ENCODE measurements around the gene CIZ1.
"Not testable (repeated sequence)": the region's sequence is repeated elsewhere in the genome, so short reads cannot be mapped to it uniquely, and the experiment has no call there.

CIZ1 gene

DNA sequence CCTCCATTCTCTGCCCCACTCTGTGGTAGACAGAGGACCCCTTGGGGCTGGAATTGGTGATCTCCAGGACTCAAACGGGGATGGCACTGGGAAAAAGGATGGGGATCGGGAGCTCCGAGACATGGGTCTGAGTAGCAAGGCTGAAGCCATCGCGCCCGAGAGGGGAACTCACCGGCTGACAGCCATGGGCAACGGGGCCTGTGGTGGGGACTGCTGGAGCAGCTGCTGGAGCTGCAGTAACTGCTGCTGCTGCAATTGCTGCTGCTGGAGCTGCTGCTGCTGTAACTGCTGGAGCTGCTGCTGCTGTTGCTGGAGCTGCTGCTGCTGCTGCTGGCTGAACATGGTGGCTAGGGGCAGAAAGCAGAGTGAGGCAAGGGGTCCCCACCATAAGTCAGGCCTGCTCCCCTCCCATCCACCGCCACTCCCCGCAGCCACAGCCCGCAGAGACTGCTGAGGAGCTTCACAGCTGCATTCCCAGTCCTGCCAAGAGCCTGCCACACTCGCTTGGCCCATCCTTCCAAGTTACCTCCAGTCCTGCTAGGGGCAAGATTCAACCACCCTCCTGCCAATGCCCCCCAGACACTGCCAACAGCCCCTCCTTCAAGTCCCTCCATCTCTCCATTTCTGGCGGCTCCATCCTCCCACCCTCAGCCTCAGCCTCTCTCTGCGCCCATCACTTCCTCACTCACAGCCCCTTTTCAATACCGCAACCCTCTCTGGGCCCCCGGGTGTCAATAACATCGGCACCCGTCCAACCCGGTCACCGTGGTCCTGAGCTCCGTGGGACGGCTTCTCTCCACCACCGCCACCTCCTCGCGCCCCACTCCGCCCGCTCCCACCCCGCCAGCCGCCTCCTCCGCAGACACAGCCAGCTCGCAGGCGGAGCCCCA is 611 bp downstream of the CIZ1 start:
- DNase-seq = no peak

DNA sequence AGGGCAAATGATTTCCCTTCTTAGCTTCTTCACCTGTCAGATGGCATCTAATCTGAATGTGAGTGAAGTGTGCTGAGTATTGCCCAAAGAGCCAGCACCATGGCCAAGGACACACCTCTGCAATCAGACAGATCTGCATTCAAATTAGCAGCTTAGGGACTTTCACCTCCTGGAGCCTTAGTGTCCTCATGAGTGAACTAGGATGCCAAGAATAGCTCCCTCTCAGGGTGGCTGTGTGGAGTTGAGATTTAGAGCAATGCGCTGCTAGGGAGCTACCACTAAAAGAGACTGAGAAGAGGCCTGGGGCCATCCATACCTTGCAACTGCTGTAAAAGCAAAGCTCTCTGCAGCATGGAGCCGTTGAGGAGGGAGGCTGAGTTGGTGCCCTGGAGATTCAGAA is 1.4 kb downstream of the CIZ1 start:
- DNase-seq = no peak

DNA sequence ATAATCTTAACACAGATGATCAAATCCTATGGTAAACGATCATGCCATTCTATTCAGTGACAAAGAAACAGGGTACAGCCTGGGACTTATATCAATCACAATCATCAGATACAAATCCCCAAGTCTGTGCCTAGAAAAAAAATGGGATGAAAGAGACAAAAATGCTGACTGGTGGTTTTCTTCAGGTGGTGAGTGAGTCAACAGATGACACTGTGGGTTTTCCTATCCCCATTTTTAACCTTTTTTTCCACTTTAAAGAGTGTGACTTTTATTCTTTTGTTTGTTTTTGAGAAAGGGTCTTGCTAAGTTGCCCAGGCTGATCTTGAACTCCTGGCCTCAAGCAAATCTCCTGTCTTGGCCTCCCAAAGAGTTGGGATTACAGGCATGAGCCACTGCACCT is 3.2 kb downstream of the CIZ1 start:
- DNase-seq = no peak

DNA sequence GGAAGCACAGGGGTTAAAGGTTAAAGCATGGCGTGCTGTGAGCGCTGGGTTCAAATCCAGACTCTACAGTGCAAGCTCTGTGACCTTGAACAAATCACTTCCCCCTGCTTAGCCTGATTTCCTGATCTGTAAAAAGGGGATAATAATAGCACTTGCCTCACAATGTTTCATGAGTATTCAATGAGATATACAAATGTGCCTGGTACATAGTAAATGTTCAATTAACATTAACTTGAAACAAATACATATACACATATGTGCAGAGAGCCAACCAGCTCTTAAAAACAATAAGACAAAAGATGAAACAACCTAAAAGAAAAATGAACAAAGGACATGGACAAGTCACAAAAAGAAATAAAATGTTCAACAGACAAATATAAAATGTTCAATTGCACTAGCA is 4.0 kb downstream of the CIZ1 start:
- DNase-seq = no peak

DNA sequence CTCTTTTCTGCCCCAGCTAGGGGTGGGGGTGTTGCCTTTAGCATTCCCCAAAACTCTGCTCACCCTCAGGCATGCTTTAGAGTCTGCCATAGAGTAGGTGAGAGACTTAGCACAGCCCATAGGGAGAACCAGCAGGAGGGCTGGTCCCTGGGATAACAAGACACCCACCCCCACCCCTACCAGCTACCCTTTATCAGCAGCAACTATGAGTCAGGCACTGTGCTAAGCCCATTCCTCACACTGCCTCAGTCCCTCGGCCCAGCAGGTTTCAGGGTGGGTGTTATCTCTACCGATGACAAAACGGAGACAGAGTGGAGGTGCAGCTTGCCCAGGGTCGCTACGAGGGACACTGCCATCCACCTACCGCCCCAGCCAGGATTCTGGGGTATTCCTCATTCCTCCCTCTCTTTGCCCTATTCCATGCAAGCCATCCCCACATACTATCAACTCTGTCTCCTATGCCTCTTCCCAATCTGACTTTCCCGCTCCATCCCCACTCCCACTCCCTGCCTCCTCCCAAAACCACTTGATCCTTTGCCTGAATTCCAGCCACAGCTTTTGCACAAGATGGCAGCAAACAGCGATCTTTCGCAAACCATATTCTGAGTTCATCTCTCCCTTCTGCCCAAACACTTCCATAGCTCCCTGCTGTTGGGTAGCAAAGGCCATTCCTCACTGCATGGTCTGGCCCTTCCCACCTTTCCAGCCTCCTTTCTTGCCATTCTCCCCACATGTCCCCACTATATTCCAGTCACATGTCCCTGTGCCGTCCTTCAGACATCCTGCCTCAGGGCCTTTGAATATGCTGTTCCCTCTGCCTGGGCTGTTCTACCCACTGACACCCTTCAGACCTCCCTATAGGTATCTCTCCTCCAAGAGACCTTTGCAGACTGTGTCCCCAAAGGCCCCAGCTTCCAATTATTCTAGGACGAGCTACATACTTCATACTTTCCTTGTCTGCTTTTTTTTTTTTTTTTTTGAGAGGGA is 5.1 kb downstream of the CIZ1 start:
- DNase-seq = no peak

DNA sequence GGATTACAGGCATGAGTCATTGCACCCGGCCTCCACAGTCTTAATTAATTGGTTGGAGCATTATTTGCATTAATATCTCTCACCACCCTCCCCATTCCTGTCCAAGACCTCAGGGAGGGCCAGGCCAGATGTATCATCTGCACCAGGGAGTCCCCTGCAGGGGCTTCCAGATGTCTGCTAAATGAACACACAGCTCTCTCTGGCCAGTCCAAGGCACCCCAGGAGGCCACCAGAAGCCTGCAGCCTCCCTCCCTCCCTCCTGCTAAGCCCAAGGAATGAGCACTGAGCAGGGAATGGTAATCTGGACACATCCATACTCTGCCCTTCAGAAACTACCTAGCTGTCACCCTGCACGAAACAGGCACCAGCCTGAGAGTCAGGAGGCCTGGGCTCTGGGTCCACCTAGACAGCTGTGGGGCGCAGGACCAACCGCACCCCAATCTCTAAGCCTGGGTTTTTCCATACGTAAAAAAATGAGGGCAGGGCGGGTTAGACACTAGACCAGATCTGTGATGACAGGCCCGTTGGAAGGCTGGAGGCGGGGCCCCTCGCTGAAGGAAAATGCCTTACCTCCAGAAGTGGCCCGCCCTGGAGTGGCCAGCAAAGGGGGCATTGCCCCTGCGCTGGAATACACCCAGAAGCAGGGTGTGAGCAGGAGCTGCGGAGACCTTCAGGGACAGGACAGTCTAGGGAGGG is 8.3 kb downstream of the CIZ1 start:
- no peak for DNase-seq

DNA sequence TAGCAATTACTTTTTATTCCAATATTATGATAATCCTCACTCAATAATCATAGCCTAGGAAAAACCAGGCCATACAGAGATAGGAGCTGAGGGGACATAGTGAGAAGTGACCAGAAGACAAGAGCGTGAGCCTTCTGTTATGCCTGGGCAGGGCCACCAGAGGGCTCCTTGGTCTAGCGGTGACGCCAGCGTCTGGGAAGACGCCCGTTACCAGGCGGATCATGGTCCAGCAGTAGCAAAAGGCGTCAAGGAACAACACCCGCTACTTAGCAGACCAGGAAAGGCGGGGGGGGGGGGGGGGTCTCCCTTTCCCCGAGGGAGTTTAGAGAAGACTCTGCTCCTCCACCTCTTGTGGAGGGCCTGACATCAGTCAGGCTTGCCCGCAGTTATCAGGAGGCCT is 9.9 kb downstream of the CIZ1 start:
- not testable (repeated sequence) for DNase-seq

DNA sequence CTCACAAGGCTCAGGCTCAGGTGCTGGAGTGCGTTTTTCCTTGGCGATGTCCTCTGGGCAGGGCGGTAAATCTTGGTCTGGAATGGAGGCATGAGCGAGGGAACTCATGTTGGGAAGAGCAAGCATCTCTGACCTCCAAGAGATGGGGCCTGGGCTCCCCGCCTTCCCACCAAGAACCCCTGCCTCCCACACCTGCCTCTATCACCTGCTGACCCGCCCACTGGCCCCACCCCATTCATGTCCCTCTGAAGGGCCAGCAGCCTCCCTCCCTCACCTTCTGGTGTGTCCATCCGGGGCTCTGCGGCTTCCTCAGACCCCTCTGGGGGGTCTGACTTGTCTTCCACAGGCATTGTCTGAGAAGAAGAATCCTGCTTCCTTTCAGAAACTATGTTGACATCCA is 10.9 kb downstream of the CIZ1 start:
- DNase-seq = no peak

DNA sequence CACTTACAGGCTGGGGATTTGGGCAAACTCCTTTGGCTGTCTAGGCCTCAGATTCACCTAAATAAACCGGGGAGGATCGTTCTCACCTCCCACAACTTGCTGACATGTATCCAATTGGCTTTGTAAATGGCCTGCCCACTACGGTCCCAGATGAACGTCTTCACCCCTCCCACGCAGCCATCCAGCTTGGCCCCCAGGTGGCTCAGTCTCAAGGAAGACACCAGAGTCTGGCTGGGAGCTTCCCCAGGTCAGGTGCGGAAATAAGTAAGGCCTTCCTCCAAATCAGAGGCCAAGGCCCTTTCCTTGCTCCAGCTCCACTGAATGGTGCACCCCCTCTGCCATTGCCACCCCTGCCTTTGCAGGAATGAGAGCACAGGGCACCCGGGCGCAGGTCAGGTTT is 11.4 kb downstream of the CIZ1 start:
- no peak for DNase-seq

DNA sequence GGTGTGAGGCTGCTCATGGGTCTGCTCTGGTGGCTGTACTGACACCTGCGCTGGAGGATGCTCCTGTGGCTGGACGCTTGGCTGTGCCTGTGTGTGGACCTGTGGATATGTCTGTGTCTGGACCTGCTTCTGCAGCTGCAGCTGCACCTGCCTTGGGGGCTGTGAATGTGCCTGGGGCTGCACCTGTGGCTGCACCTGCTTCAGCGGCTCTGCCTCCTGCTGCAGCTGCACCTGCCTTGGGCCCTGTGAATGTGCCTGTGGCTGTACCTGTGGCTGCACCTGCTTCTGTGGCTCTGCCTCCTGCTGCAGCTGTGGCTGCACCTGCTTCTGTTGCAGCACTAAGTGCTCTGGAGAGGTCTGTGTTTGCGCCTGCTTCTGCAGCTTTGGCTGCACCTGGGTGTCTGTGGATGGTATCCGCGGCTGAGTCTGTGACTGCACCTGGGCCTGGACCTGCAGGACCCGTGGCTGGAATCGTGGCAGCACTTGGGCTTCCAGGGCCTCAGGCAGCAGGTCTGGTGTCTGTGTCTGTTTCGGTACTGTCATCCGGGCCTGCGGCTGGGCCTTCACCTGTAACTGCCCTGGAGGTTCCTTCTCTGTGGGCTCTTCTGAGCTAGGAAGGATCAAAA is 12.5 kb downstream of the CIZ1 start:
- DNase-seq = no peak

DNA sequence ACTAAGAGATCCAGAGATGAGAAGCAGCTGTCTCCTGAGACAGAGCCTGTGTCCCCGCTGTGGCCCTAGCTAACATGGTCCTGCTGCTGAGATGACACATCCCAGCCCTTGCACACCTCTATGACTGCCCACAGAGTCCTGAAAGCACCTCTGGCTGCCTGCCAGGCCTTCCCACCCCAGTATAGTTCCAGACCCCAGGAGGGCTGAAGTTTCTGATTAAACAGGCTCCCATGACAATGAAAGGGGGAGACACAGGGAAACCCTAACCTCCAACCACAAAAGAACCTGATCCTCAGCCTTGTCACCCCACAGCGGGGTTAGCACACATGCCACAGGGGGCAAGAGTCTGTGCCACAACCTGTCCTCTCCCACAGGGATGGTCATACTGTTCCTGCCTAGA is 15.6 kb downstream of the CIZ1 start:
- no peak for DNase-seq

DNA sequence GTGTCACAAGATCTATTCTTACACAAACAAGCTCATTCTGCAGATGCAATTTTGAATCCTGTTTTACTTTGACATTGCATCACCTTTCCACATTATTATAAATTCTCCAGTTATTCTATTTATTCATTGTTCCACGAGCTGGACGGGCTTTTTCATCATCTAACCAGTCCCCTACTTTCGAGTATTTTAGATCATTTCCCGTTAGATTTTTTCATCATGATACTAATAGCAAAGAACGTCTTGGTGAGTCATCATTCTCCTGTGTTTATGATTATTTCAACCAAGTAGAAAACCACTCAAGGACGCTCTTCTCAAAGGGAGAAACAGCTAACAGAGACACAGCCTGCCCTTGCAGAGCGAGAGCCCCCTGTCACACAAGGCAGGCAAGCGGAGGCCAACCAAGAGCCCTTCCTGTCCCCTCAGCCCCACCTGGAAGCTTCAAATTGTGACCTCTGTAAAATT is 16.2 kb downstream of the CIZ1 start:
- no peak for DNase-seq

DNA sequence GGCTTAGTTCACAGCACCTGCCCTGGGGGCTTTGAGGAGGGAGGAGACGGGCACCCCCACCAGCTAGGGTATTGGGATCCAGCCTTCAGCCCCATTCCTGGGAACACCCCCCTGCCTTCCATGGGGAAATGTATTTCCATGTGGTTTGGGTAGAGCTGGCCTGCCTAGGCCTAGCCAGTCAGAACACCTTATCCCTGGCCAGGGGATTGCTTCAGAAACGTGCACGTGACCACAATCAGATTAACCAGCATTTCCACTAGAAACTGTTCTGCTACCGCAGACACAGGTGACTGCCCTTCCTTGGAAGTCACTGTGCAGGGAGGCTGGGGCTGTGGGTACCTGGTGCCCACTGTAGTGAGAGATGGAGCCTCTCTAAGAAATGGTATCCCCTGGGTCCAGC is 17.3 kb downstream of the CIZ1 start:
- DNase-seq = no peak

DNA sequence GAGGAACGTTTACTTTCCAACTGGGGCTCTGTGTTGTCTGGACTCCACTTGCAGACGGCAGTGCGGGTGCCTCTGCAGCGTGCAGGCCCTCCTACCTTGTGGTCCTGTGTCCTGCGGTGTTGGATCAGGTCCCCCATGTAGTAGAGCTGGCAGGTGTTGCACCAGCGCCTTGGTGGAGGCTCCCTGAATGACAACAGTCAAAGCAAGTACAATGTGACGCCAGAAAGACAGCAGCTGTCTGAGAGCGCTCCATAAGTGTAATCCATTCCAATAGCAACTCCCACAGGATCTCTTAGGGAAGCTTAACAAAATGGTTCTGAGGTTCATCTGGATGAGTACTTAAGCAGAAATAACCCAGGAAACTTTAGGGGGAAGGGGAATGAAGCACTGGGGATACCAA is 21.4 kb downstream of the CIZ1 start:
- DNase-seq = no peak

DNA sequence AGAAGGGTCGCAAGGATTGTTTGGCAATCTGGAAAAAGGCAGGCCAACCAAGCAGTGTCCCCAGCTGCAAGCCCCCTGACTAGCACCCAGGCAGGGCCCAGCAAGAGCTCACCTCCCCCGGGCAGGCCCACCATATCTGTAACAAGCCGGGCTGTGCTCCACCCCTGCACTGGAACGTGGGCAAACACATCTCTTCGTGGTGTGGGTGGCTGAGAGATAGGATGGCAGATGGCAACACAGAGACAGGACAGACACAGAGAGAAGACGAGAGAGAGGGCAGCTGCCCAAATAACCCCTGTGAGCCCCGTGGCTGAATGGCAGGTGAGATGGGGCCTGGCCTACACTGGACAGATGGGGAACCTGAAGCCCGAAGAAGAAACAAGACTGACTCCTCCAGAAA is 21.9 kb downstream of the CIZ1 start:
- DNase-seq = no peak

DNA sequence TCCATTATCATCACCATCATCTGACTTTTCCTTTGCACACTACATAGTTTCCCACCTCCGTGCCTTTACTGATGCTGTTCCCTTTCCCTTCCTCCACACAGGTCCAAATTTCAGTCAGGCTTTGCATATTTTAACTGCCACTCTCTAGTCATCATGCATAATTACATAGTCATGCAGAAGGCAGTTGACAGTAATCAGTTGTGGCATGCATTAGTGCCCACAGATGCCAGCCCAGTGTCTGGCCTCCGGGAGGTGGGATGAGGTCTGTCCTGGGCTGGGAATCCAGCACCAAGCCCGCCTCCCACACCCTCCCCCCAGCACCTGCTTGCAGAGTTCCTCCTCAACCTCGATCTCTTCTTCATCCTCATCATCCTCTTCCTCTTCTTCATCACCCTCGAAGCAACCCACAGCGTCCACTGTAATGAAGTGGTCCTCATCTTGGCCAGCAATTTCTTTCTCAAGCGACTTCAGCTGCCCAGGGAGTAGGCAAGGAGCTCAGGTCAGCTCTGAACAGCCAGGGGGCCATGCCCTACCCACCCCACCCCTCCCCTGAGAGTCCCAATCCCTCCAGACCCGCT is 22.6 kb downstream of the CIZ1 start:
- no peak for DNase-seq

DNA sequence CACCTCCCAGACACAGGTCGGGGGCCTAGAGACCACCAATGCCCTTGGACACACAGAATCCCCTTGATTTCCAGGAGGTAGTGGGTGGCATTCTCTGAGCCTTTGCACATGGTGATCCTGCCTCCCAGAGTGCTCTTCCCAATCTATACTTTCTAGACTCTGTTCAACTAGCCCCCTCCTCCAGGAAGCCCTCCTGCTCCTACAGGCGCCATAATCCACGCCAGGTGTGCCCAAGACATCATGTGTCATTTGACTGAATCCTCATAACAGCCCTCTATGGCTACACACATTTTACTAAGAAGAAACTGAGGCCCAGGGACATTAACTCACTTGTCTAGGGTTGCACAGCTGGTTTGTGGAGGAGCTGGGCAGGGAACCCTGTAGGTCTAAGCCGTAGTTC is 24.2 kb downstream of the CIZ1 start:
- DNase-seq = no peak

DNA sequence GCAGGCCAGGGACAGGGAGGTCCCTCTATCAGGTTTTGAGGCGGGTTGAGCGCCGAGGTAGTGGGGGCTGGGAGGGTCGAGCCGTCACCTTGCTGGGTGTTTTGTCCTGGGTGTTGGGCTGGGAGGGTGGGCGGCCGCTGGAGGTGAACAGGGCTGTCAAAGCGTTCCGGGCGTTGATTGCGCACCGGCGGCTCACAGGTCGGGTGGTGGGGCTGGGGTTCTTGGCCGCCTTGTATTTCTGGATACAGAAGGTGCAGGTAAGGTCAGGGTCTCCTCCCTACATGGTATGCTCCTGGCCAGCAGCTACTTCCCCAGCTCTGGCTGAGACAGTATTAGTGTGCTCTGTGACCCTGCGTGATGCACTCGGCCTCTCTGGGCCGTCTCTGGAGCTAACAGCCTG is 25.2 kb downstream of the CIZ1 start:
- no peak for DNase-seq

DNA sequence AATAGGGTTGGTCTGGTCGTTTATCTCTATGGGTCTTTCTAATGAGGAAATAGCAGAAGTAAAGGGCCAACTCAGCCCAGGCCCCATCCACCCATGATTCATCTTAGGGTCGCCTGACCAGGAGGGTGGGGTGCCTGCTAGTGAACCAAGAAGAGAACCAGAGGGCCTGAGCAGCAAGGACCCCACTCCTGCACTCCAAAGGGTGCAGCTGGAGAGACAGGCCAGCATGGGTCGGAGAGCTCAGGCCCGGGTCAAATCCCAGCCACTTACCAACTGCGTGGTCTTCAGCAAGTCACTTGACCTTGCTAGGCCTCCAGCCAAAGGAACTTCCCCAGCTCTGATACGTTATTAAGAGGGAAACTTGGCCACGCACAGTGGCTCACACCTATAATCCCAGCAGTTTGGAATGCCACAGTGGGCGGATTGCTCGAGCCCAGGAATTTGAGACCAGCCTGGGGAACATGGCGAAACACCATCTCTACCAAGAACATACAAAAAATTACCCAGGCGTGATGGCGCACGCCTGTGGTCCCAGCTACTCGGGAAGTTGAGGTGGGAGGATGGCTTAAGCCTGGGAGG is 27.0 kb downstream of the CIZ1 start:
- DNase-seq = no peak

DNA sequence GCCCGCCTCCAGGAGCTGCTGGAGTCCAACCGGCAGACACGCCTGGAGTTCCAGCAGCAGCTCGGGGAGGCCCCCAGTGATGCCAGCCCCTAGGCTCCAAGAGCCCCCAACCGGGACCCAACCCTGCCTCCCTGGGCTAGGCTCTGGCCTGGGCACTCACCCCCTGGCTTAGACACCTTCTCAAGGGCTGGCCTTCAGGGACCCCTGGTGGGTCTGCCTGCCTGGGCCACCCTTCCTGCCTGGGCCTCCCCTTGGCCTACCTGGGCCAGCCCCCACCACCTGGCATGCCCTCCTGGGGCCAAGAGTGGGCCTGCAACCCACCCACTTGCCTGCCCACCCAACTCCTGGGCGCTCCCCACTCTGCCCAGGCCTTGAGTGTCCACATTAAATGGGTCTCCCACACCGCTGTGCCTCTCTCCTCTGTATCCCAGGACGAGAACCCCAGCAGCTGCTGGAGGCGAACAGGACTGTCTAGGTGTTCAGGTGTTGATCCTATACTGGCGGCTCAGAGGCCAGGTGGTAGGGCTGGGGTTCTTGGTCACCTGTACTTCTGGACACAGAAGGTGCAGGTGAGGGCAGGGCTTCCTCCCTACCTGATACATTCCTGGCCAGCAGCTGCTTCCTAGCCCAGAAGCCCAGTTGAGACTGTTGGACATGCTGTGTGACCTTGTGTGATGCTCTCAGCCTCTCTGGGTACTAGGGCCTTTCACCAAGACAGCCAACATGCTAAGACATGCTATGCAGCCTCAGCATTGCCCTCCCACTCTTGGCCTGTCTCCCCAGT is 27.7 kb downstream of the CIZ1 start:
- DNase-seq = no peak

DNA sequence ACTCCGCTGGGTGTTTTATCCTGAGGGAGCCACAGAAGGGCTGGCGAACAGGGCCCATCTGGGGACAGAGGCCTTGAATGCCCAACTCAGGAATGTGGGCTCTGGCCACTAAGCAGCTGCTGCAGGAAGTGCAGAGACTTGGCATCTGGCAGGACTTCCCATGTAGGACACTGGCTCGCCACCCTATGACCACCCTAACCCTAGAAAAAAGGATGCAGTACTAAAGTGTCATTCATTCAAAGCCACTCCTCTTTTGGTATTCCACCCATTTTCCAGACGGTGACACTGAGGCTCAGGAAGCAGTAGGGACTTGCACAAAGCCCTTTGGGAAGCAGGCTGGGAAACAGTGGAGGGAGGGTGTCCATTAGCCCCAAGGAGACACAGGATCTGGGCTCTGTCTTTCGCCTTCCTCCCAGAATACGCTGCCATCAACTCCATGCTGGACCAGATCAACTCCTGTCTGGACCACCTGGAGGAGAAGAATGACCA is 28.3 kb downstream of the CIZ1 start:
- no peak for DNase-seq
